Spleen (tissue), 11 donors: Measurements from ENCODE around the gene ICE2. TPM values are rescaled to one million over a fixed set of nuclear protein-coding genes. Genes with fewer than 3 reads are reported as not detected.

ENCODE experiments used
- DNase-seq: peaks from one replicate; pipeline ENCODE4 v3.0.0-alpha.2; 2020
- H3K27ac ChIP-seq, 8 donors: fragments of 200-600 bp; sonication (generic) in 7 of 8; 1 replicate in 4 of 8; 2 replicates in 4 of 8; pipeline versions ENCODE4 v1.5.0 to v1.8.0; 2016 to 2021; ENCODE audit warnings: inconsistent platforms in 4 of 8, mild to moderate bottlenecking in 4 of 8, moderate library complexity in 1 of 8
- H3K27me3 ChIP-seq, 7 donors: fragments of 200-600 bp; sonication (generic) in 6 of 7; replicated peaks in 1 of 7; 1 replicate in 4 of 7; 2 replicates in 3 of 7; pipeline versions ENCODE4 v1.5.0 to v1.8.0; 2016 to 2021; ENCODE audit warnings: inconsistent platforms in 3 of 7, mild to moderate bottlenecking in 1 of 7
- H3K36me3 ChIP-seq, 6 donors: fragments of 200-600 bp; sonication (generic) in 5 of 6; 1 replicate in 4 of 6; 2 replicates in 2 of 6; pipeline versions ENCODE4 v1.5.0 to v1.8.0; 2016 to 2021; ENCODE audit warnings: inconsistent platforms in 2 of 6
- H3K4me1 ChIP-seq, 6 donors: fragments of 200-600 bp; sonication (generic) in 5 of 6; 1 replicate in 3 of 6; 2 replicates in 3 of 6; pipeline versions ENCODE4 v1.5.0 to v1.8.0; 2016 to 2021; ENCODE audit warnings: inconsistent platforms in 3 of 6
- H3K4me3 ChIP-seq, 8 donors: fragments of 200-600 bp; sonication (generic) in 7 of 8; 1 replicate in 4 of 8; 2 replicates in 4 of 8; pipeline versions ENCODE4 v1.5.0 to v1.8.0; 2016 to 2021; ENCODE audit warnings: inconsistent platforms in 4 of 8, mild to moderate bottlenecking in 4 of 8, moderate library complexity in 2 of 8
- H3K9me3 ChIP-seq, 8 donors: fragments of 200-600 bp; sonication (generic) in 7 of 8; 1 replicate in 4 of 8; 2 replicates in 4 of 8; pipeline versions ENCODE4 v1.5.0 to v1.8.0; 2016 to 2021; ENCODE audit warnings: inconsistent platforms in 4 of 8
- POLR2A ChIP-seq, 3 donors: fragments of 450-650 bp; IDR thresholded peaks; one replicate each; pipeline ENCODE4 v1.5.1; 2017; ENCODE audit warnings: antibody characterized with exemption in 3 of 3, mild to moderate bottlenecking in 1 of 3
- POLR2AphosphoS5 ChIP-seq, 3 donors: sonication (generic); formaldehyde crosslinking; IDR thresholded peaks; one replicate each; pipeline ENCODE4 v1.5.1; 2017; ENCODE audit warnings: antibody characterized with exemption in 3 of 3
- WGBS, 5 donors: extraction: QIAGEN DNeasy Blood & Tissue Kit in 3 of 5; methylation state at CpG; one replicate each; pipeline versions ENCODE4 v1.1.5 to v1.1.7; 2013 to 2018; 5-methylcytosine and 5-hydroxymethylcytosine counted together
- intact Hi-C: fragments of 100-400 bp; cut with DNase I; formaldehyde crosslinking; loops from one replicate; pipeline ENCODE4 v1.15.0; 2023; ENCODE audit warnings: low total_unique reads
- polyA plus RNA-seq, 3 donors: library from polyadenylated mRNA; stranded (reverse); fragments of 200-250 nt; gene quantifications; one replicate each; pipeline ENCODE4 v1.2.1, GENCODE V29; 2013
- total RNA-seq, 7 donors: library from RNA; depleted of rRNA in 3 of 7; stranded (reverse); fragments of >200 nt in 3 of 7; fragmentation: NEBNext Ultra II Directional in 4 of 7; extraction: Animal tissue kit (Norgen Biotek cat#: 25700) in 4 of 7; gene quantifications; one replicate each; pipeline versions ENCODE4 v1.1.0 to v1.2.1, GENCODE V29; 2016 to 2021
- TF ChIP-seq, protein P1 (sequence below), 11 experiments: fragments of 200-600 bp in 7 of 11; fragments of 450-650 bp in 4 of 11; sonication (generic) in 4 of 11; IDR thresholded peaks in 8 of 11; conservative IDR thresholded peaks in 3 of 11; 1 replicate in 7 of 11; 2 replicates in 4 of 11; pipeline versions ENCODE4 v1.4.0 to v1.8.0; 2016 to 2021; ENCODE audit warnings: antibody characterized with exemption in 11 of 11, inconsistent platforms in 4 of 11, mild to moderate bottlenecking in 1 of 11
- donor health status: healthy with polysubstance abuse.
- donor health status: DM: no; HTN: no; CAD: no; lungs with moderate emphysema.
- donor health status: DM: no; HTN: no; CAD: no.
- donor health status: Bipolar disorder and iron deficiency.
- donor health status: healthy.
- donor health status: DM: no; HTN: no; CAD: no.
- donor health status: DM: yes; HTN: yes; CAD: no.

ICE2 gene
- total and polyA plus RNA-seq, 10 donors: 15.8 to 66.4 (median 46.9) TPM

DNA sequence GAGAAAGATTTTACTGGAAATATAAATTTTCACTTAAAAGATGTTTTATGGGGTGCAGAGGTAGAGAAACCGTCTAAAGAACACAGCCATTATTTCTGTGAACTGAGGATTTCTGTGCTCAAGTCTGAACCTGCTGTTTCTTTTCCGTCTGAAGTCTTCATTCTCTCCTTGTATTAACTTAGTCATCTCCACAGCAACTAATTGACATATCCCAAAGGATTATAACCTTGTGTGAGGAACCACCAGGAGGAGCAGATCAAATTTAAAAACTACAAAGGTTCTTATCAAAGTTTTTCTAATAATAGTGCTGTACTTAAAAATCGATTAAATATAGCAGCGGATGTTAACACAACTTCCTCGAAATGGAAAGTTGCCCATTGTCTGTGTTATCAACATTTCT is 31.1 kb upstream of the ICE2 start:
- 59 to 77% (median 72%) methylated on average over 5 of the region's 5 CpGs for WGBS, 5 donors

DNA sequence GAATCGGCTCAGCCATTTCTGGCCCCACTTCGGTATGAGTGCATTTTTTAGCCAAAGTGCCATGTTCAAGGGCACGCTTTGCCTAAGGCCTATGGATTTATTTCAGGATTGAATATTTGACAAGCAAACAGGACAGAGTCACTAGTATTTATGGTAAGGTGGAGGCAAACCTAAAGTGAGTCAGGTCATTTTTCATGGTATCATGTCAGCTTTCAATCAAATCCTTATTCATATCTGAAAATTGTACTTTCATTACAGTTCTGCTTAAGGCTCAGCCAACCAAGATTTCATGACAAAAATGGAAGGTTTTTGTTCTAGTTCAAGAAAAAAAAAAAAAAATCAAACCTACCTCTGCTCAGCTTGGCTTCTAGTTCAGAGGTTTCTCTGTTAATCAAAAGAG is 30.5 kb upstream of the ICE2 start:
- H3K4me1 ChIP-seq: peaks cover 0 to 43% (median 14%) of the 10 kb centered on the region in 6 donors
- H3K4me3 ChIP-seq: no peak overlapping the region
- 73 to 84% (median 82%) methylated on average over 3 of the region's 3 CpGs for WGBS, 5 donors
- DNase-seq: no peak
- no peaks in the 10 kb centered on the region for H3K9me3 ChIP-seq
- peaks cover 0 to 64% (median 21%) of the 10 kb centered on the region in 6 donors for H3K36me3 ChIP-seq
- no peaks in the 10 kb centered on the region for H3K27me3 ChIP-seq
- intact Hi-C loops: no loop called here
- TF ChIP-seq POLR2AphosphoS5 (IDR thresholded peaks at IDR 0.05) (no peak), POLR2A (IDR thresholded peaks at IDR 0.05) (no peak)
- TF ChIP-seq, protein P1, sequence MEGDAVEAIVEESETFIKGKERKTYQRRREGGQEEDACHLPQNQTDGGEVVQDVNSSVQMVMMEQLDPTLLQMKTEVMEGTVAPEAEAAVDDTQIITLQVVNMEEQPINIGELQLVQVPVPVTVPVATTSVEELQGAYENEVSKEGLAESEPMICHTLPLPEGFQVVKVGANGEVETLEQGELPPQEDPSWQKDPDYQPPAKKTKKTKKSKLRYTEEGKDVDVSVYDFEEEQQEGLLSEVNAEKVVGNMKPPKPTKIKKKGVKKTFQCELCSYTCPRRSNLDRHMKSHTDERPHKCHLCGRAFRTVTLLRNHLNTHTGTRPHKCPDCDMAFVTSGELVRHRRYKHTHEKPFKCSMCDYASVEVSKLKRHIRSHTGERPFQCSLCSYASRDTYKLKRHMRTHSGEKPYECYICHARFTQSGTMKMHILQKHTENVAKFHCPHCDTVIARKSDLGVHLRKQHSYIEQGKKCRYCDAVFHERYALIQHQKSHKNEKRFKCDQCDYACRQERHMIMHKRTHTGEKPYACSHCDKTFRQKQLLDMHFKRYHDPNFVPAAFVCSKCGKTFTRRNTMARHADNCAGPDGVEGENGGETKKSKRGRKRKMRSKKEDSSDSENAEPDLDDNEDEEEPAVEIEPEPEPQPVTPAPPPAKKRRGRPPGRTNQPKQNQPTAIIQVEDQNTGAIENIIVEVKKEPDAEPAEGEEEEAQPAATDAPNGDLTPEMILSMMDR (IDR thresholded peaks at IDR 0.05 in 8 of 11, conservative IDR thresholded peaks at IDR 0.05 in 3 of 11): no peak
- no peak overlapping the region for H3K27ac ChIP-seq

More for the DNA sequence above, 31.1 kb upstream of the ICE2 start:
- no peaks in the 10 kb centered on the region for H3K27me3 ChIP-seq
- H3K4me1 ChIP-seq: peaks cover 0 to 43% (median 14%) of the 10 kb centered on the region in 6 donors
- H3K4me3 ChIP-seq: no peak overlapping the region
- peaks cover 0 to 64% (median 23%) of the 10 kb centered on the region in 6 donors for H3K36me3 ChIP-seq
- intact Hi-C loops: no loop called here
- DNase-seq: no peak
- no peaks in the 10 kb centered on the region for H3K9me3 ChIP-seq
- TF ChIP-seq POLR2A (IDR thresholded peaks at IDR 0.05) (no peak), POLR2AphosphoS5 (IDR thresholded peaks at IDR 0.05) (no peak)
- TF ChIP-seq, protein P1 (IDR thresholded peaks at IDR 0.05 in 8 of 11, conservative IDR thresholded peaks at IDR 0.05 in 3 of 11): no peak
- H3K27ac ChIP-seq: no peak overlapping the region

DNA sequence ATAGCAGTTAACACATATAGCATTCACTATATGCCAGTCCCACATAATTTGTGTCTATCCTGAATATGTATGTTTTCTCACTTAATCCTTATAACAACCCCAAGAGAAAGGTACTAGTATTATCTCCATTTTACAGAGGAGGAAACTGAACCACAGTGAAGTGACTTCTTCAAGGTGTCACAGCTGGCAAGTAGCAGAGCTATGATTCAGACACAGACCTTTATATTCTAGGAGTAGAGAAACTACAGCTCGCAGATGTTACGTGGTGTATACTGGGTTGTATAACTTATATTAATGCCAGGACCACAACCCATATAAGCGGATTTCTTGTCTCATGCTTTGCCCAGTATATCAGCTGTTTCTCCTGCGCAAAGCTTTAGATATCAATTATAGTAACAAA is 29.5 kb upstream of the ICE2 start:
- no peak for DNase-seq
- Histone ChIP-seq H3K9me3 (no peaks in the 10 kb centered on the region), H3K36me3 (peaks cover 0 to 64% (median 20%) of the 10 kb centered on the region in 6 donors), H3K27ac (peak overlapping the region in 4 of 8 donors; percentile 12 to 29 (median 22)), H3K4me3 (no peak overlapping the region), H3K27me3 (no peaks in the 10 kb centered on the region), H3K4me1 (peaks cover 0 to 43% (median 14%) of the 10 kb centered on the region in 6 donors)
- WGBS, 5 donors: 92 to 97% (median 96%) methylated on average over 4 of the region's 4 CpGs
- TF ChIP-seq POLR2AphosphoS5 (IDR thresholded peaks at IDR 0.05): no peak
- TF ChIP-seq POLR2A (IDR thresholded peaks at IDR 0.05): no peak
- TF ChIP-seq, protein P1 (IDR thresholded peaks at IDR 0.05 in 8 of 11, conservative IDR thresholded peaks at IDR 0.05 in 3 of 11): no peak
- intact Hi-C loops: no loop called here

DNA sequence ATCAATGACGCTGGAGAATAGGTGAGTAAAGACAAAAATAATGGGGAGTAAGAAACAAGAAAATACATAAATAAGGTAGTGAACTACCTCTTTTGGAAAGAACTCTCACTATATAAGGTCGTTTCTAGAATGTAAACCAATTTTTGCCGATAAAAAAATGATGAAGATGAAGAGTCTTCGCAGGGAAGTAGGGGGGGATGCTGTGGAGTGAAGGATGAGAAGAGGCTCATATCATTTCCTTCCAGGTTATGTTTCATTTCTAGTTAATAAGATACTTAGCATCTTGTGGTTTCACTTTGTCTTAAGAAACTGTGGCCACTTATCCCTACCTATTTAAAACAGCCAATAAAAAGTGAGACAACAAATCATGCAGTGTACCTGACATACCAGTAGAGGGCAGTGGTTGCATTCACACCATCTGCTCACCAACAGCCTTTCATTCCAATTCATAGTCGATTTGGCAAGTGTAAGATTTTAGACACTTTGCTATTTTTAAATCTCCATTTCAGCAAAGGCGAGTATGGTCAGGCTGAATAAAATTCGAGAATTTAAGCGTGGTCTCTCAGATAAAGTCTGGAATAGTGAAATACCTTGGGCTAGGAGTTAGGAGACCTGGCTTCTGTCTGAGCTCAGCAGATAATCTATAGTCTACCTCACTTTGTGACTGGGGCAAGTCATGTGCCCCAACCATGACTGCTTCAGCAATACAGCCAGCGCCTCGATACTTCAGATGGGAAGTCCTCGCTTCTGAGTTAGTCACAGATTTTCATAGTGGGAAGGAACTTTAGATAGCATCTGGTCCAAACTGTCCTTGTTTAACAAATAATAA is 28.9 kb upstream of the ICE2 start:
- Histone ChIP-seq H3K27ac (peak overlapping the region in 4 of 8 donors; percentile 16 to 29 (median 26)), H3K4me1 (peaks cover 0 to 40% (median 14%) of the 10 kb centered on the region in 6 donors), H3K27me3 (no peaks in the 10 kb centered on the region), H3K36me3 (peaks cover 0 to 64% (median 20%) of the 10 kb centered on the region in 6 donors), H3K9me3 (no peaks in the 10 kb centered on the region), H3K4me3 (no peak overlapping the region)
- intact Hi-C loops: no loop called here
- DNase-seq: no peak
- WGBS, 5 donors: 44 to 55% (median 46%) methylated on average over 11 of the region's 11 CpGs
- no peak for TF ChIP-seq POLR2A (IDR thresholded peaks at IDR 0.05)
- TF ChIP-seq, protein P1 (IDR thresholded peaks at IDR 0.05 in 8 of 11, conservative IDR thresholded peaks at IDR 0.05 in 3 of 11): peak; percentile 67 to 87 (median 84)
